Measurements from ENCODE around the gene BMI1. TPM values are rescaled to one million over a fixed set of nuclear protein-coding genes. Genes with fewer than 3 reads are reported as not detected.
A peak's percentile ranks its signal among the peaks of the same experiment; 100 is the strongest.

BMI1 gene
- total RNA-seq, 2 donors from 2014 or later, result 55.9 to 79.4 TPM

GRCh38 chr10:22334414-22335172, 13.7 kb downstream of the BMI1 start:
- Histone ChIP-seq H3K4me3 (peak overlapping the region; percentile 74), H3K27ac (no peak overlapping the region), H3K4me1 (ENCODE audit: control insufficient read depth in 1 of 2, low read depth in 2 of 2) (peaks cover 11 to 34% of the 10 kb centered on the region in 2 donors), H3K27me3 (replicated peaks; ENCODE audit: insufficient read depth) (peaks cover 40% of the 10 kb centered on the region), H3K9me3 (no peaks in the 10 kb centered on the region), H3K36me3 (peaks cover 3% of the 10 kb centered on the region)
- DNase-seq (ENCODE audit: low spot score) (no peak), ATAC-seq (ENCODE audit: insufficient number of reproducible peaks, low FRiP score, low read depth) (no peak)
- no peak for TF ChIP-seq CTCF (IDR thresholded peaks at IDR 0.05)

- Histone ChIP-seq H3K9me3 (no peaks in the 10 kb centered on the region), H3K4me3 (peak overlapping the region; percentile 74), H3K36me3 (no peaks in the 10 kb centered on the region), H3K4me1 (ENCODE audit: control insufficient read depth in 1 of 2, low read depth in 2 of 2) (peaks cover 15 to 39% of the 10 kb centered on the region in 2 donors), H3K27ac (no peak overlapping the region), H3K27me3 (replicated peaks; ENCODE audit: insufficient read depth) (peaks cover 40% of the 10 kb centered on the region)
- peak; percentile 55 for TF ChIP-seq CTCF (IDR thresholded peaks at IDR 0.05)
- ATAC-seq (ENCODE audit: insufficient number of reproducible peaks, low FRiP score, low read depth) (peak; percentile 44), DNase-seq (ENCODE audit: low spot score) (no peak)
Observed at GRCh38 chr10:22335173-22335933, 14.5 kb downstream of the BMI1 start.

DNA sequence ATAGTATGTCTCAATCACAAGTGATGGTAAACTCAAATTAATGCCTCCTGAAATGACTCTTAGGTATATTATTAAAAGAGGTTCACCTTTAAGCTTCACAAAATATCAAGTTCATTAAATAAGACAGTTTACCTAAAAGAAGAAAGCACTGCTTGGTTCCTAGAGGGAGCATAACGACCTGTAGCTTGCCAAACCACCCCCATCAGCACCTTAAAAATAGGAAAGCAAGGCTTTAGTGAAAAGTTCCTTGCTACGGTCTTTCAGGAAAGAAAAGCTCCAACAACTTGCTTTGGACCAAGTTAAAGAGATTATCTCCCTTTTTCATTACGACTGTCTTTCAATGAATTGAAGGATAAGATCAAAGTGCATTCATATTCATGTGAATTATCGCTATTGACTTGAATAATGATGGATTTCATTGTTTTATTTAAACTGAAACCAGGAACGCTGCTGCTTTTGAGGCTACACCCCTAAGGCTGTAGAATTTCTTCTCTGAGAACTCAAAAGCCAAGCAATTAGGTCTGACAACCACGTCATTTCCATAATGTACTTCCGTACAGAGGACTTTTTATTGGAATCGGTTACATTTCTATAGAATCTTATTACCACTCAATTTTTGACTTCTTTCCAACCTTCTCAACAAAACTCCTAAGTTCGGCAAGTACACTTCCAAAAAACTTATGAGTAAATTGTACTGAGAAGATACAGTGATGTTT, 17.4 kb downstream of the BMI1 start:
- ATAC-seq (ENCODE audit: insufficient number of reproducible peaks, low FRiP score, low read depth), result no peak
- Histone ChIP-seq H3K9me3 (no peaks in the 10 kb centered on the region), H3K4me1 (ENCODE audit: control insufficient read depth in 1 of 2, low read depth in 2 of 2) (peaks cover 20 to 46% of the 10 kb centered on the region in 2 donors), H3K36me3 (no peaks in the 10 kb centered on the region), H3K27ac (no peak overlapping the region), H3K4me3 (no peak overlapping the region), H3K27me3 (replicated peaks; ENCODE audit: insufficient read depth) (peaks cover 55% of the 10 kb centered on the region)
- DNase-seq (ENCODE audit: low spot score), result no peak
- no peak for TF ChIP-seq CTCF (IDR thresholded peaks at IDR 0.05)

- Histone ChIP-seq H3K27me3 (replicated peaks; ENCODE audit: insufficient read depth) (peaks cover 61% of the 10 kb centered on the region), H3K4me1 (ENCODE audit: control insufficient read depth in 1 of 2, low read depth in 2 of 2) (peaks cover 20 to 46% of the 10 kb centered on the region in 2 donors), H3K27ac (no peak overlapping the region), H3K4me3 (no peak overlapping the region), H3K36me3 (no peaks in the 10 kb centered on the region), H3K9me3 (no peaks in the 10 kb centered on the region)
- DNase-seq (ENCODE audit: low spot score) (no peak), ATAC-seq (ENCODE audit: insufficient number of reproducible peaks, low FRiP score, low read depth) (no peak)
- no peak for TF ChIP-seq CTCF (IDR thresholded peaks at IDR 0.05)
Observed at GRCh38 chr10:22338931-22339330, 18.0 kb downstream of the BMI1 start.

Data from thoracic aorta (tissue), 2 donors.